ELF-1 (cell line): ENCODE measurements around the gene TRPV3.
"Not testable (repeated sequence)": the region's sequence is repeated elsewhere in the genome, so short reads cannot be mapped to it uniquely, and the experiment has no call there.

Source experiments
- DNase-seq: peaks from one replicate; pipeline ENCODE4 v3.0.0-alpha.2; 2016; ENCODE audit warnings: low read depth, low spot score

The TRPV3 gene

DNA sequence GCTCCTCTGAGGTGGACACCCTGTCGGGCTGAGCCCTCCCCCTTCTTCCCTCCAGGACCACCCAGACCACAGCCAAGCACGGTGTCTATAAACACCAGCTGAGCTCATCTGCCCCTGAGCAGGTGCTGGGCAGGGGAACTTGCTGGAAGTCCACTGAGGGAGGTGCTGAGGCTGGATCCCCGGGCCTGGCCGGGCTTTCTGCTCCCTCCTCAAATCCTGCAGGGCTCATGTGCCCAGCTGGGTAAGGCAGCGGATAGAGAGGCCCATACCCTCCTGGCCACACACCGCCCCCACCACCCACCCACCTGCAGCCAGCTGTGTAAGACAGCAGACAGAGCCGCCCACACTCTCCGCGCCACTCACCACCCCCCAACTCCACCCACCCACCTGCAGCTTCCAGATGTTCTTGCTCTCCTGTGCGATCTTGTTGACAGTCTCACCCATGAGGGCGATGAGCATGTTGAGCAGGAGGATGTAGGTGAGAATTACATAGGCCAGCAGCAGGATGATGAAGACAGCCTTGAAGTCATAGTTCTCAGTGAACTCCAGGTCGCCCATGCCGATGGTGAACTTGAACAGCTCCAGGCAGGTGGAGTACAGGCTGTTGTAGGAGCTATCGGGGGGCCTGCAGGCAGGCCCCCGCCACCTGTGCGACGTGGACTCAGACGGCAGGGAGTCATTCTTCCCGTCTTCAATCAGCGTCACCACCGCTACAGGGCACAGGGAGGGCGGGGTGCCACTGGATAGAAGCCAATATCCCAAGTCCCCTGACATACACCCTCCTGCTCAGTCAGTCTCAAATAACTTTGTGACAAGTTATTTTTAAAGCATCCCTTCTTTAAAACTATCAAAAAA lies 15.9 kb upstream of the TRPV3 start:
- DNase-seq: no peak

DNA sequence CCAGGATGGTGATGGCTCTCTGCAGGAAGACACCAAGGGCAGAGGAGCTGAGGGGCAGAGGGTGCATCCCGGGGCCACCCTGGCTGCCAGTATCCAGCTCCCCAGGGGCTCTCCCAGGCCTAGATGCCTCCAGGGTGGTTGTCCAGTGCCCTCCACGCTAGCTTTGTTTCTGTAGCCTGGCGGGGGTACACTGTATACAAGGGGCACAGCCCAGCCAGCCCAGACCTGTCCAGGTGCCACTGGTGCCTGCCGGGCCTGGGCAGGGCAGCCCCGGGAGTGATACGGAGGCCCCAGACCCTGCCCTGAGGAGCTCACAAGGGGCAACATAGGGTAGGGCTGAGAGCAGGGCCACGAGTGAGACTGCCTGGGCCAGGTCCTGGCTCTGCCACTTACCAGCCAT lies 14.6 kb upstream of the TRPV3 start:
- no peak for DNase-seq

- no peak for DNase-seq
Measured at GRCh38 chr17:3571043-3571900, 13.7 kb upstream of the TRPV3 start.

DNA sequence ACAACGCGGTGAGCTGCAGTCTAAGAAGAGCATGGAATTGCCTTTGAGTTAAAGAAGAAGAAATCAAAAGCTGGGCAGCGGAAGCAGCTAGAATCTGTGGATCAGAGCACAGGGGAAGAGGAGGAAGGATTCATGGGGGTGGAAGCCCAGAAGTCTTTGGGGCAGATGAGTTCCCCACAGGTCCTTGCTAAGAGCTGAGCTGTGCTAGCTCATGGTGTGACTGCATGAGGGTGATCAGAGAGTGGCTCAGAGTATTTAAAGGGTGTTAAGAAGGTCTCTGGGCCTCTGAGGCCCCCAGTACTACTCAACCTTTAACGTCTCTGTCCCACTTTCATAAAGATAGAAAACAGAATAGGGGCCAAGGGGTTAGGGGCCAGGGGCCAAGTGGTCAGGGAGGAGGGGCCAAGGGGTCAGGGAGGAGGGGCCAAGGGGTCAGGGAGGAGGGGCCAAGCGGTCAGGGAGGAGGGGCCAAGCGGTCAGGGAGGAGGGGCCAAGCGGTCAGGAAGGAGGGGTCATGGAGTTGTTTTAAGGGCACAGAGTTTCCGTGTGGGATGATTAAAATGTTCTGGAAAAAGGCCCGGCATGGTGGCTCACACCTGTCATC lies 12.0 kb upstream of the TRPV3 start:
- no peak for DNase-seq

DNA sequence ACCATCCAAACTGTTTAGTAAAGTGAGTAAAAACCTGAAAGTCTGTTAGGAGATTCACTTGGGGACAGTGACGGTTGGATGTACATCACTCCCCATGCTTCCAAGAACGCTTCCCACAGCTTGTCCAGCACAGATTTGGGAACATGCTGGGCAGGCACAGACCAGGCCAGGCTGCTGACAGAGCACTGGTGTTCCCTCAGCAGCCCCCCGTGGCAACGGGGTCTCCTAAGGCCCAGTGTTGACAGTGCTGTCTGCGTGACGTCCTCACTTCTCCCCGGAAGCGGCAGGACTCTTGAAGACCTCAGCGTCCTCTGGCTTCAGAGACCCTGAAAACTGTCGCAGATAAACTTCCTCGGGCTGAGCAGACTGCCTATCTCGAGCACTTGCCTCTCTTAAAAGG lies 8.9 kb upstream of the TRPV3 start:
- DNase-seq: no peak

DNA sequence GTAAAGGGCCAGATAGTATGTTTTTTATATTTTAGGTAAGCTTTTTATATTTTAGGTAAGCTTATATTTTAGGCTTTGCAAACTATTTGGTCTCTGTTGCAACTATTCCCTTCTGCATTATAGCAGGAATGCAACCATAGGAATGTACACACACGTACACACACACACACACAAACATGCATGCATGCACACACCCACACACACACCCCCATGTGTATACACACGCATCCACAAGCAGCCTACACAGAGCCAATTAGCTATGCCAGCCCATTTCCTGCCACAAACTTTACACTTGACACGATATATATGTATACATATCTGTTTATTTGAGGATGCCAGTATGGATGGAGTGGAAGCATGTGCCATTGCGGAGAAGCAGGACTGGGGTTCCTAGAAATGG lies 7.5 kb upstream of the TRPV3 start:
- no peak for DNase-seq

DNA sequence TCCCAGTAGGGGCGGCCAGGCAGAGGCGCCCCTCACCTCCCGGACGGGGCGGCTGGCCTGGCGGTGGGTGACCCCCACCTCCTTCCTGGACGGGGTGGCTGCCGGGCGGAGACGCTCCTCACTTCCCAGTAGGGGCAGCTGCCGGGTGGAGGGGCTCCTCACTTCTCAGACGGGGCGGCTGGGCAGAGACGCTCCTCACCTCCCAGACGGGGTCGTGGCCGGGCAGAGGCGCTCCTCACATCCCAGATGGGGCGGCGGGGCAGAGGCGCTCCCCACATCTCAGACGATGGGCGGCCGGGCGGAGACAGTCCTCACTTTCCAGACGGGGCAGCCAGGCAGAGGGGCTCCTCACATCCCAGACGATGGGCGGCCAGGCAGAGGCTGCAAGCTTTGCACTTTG lies 6.6 kb upstream of the TRPV3 start:
- not testable (repeated sequence) for DNase-seq

DNA sequence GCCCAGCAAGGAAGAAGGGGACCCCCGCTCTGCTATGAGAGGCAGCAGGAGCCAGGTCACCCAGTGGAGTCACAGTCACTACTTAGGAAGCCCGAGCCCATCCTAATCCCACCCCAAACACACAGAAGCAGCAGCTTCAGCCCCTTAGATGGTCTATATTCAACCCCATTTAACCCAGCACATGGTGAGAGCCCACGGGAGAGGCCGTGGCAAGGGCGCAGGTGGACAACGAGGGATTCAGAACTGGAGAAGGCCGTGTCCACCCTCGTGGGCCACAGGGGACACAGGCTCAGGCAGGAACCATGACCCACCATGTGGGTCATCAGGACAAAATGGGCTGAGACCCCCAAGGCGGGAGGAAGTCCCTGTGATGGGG lies 1.6 kb upstream of the TRPV3 start:
- no peak for DNase-seq

DNA sequence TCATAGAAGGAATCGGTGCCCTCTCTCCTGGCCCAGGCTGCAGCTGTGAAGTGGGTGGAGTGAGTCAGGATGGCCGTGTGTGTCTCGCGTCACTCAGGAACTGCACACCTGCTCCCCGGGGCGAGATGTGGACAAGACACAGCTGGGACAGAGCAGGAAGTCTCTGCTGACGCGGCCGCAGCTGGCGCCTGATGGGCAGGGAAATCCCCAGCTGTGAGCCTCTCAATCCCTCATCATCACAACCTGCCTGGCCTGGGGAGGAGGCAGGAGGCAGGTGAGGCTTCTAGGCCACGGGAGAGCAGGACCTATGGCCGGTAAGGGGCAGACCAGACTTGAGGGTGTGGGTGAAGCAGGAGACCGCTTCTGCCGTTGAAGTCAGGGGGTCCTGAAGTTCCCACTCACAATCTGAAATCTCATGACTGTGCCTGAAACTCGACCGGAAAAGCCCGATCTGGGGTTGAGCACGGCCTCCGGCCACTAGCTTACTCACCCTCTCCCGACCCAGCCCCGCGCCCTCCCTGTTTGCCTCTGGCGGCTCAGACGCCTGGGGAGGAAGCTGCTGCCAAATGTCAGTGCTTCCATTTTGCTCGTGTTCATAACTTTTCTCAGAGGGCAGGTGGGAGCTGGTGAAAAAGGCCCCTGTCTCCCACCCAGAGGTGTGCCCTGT lies 1.1 kb upstream of the TRPV3 start:
- DNase-seq: peak; percentile 61

GRCh38 chr17:3556916-3557767 lies 470 bp downstream of the TRPV3 start:
- peak; percentile 29 for DNase-seq

DNA sequence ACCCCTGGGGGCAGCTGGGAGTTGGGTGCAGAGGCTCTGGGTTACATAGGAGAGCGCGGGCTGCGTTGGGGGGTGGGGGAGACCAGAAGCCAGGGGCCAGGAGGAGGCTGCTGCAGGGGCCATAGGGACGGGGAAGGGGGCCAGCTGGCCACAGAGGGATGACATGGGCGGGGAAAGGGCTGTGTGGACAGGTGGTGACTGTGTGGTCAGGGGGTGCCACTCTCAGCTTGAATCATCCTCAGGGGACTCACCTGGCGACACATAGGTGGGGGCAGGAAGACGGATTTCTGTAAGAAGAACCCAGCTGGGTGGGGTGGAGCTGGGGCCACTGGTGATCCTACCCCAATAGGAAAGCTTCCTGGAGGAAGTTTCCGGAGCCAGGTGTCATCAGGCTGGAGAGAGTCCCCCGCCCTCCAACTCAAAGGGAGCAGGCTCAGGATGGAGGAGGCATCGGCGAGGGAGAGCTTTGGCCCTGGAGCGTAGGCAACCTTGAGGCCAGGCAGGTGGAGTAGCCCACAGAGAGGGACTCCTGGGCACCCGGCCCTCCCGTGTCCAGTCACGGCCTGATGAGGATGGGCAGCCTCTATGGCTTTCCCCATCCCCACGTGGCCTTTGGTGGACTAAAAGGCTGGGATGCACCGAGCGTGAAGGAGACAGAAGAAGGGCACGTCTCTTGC lies 1.2 kb downstream of the TRPV3 start:
- no peak for DNase-seq

DNA sequence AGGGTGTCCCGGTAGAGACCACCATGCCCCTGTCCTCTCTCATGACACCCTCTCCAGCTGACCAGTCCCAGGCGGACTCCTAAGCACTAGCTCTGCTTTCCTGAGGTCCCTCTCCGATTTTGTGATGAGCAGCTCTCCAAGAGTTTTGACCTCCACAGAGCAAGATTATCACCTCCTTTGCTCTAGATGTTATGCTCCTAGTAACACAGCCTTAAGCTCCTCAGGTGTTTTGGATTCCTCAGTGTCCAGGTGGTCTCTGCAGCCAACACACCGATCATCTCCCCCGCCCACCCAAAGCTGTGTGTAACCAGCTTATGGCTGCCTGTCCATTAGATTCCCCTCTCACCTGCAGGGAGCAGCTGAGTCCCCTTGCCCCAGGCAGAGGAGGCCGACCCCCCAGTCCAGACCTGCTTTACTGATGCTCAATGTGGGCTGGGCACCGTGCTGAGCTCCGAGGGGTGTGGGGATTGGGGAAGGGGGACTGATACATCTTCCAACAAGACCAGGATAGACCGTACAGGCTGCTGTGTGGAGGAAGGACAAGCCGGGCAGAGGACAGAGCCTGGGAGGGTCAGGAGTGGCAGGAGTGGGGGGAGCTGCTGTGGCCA lies 2.3 kb downstream of the TRPV3 start:
- no peak for DNase-seq

DNA sequence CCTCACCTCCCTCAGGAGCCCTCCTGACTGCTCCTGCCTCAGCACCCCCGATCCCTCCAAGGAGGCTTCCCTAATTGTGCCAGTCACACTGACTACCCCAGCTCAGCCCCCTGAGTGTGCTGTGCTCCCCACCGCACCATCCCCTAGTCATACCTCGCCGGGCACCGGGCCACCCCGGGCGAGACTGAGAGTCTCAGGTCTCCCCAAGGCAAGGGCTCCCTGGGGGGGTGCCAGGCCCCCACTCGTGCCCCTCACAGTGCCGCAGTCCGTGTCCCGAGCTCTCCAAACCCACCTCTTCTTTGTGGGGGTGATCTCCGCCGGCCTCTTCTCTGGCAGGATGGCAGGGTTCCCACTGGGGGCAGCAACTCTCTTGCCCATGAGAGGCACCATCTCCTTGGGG lies 3.2 kb downstream of the TRPV3 start:
- DNase-seq: no peak

- no peak for DNase-seq
Measured at GRCh38 chr17:3553419-3554401, 3.9 kb downstream of the TRPV3 start.

GRCh38 chr17:3552916-3553315 lies 4.7 kb downstream of the TRPV3 start:
- no peak for DNase-seq

- DNase-seq: no peak
Measured at GRCh38 chr17:3551189-3551588, 6.4 kb downstream of the TRPV3 start.

GRCh38 chr17:3549610-3550162 lies 7.9 kb downstream of the TRPV3 start:
- no peak for DNase-seq

- no peak for DNase-seq
Measured at GRCh38 chr17:3547628-3548027, 10.0 kb downstream of the TRPV3 start.
